Measurements from ENCODE around the gene RCVRN. TPM values are rescaled to one million over a fixed set of nuclear protein-coding genes. Genes with fewer than 3 reads are reported as not detected.

The RCVRN gene
- total RNA-seq, 2 experiments from 2014 or later: not detected

DNA sequence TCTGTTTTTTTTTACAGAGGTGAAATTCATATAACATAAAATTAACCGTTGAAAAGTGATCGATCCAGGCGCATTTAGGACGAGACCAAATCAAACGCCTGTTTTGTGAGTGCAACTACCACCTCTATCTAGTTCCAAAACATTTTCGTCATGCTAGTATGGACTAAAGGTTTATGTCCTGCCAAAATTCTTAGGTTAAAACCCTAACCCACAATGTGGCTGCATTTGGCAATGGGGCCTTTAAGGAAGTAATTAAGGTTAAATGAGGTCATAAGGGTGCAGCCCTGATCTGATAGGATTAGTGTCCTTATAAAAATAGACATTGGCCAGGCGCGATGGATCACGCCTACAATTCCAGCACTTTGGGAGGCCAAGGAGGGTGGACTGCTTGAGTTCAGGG lies 32.8 kb upstream of the RCVRN start:
- ChIA-PET CTCF (no interaction called here), POLR2A (no interaction called here)
- no peak overlapping the region for H3K27ac Mint-ChIP-seq
- no peaks in the 10 kb centered on the region for H3K4me1 Mint-ChIP-seq (ENCODE audit: low read depth)
- intact Hi-C loops (cut with micrococcal nuclease): no loop called here
- no peak for ATAC-seq
- H3K36me3 Mint-ChIP-seq (ENCODE audit: low read depth): no peaks in the 10 kb centered on the region
- H3K9me3 Mint-ChIP-seq: peaks cover 2% of the 10 kb centered on the region
- H3K27me3 Mint-ChIP-seq: no peaks in the 10 kb centered on the region
- no peak for DNase-seq
- no peak overlapping the region for H3K4me3 Mint-ChIP-seq
- TF ChIP-seq, protein P1, sequence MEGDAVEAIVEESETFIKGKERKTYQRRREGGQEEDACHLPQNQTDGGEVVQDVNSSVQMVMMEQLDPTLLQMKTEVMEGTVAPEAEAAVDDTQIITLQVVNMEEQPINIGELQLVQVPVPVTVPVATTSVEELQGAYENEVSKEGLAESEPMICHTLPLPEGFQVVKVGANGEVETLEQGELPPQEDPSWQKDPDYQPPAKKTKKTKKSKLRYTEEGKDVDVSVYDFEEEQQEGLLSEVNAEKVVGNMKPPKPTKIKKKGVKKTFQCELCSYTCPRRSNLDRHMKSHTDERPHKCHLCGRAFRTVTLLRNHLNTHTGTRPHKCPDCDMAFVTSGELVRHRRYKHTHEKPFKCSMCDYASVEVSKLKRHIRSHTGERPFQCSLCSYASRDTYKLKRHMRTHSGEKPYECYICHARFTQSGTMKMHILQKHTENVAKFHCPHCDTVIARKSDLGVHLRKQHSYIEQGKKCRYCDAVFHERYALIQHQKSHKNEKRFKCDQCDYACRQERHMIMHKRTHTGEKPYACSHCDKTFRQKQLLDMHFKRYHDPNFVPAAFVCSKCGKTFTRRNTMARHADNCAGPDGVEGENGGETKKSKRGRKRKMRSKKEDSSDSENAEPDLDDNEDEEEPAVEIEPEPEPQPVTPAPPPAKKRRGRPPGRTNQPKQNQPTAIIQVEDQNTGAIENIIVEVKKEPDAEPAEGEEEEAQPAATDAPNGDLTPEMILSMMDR (IDR thresholded peaks at IDR 0.05): no peak

DNA sequence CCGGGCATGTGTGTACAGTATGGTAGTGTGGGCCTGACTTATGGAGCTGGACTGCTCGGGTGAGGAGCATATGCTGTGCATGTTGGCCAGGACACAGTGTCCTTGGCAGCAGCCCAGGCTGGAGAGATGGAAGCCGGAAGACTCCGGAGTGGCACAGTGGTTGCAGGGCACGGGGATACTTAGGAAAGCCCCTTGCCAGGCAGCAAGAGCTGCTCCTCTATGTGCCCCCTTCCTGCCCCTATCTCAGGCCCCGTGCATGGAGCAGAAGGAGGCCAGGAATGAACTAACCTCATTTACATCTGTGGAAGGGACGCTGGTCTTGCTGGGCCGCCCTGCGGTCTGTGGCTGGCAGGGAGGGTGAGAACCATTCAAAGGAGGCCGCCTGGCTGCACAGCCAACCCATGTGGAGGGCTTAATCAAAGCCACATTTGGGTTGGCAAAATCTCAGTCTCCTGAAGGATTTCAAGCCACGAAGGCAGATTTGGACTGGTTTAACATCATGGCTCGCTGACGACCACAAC lies 32.2 kb upstream of the RCVRN start:
- Mint-ChIP-seq H3K4me3 (no peak overlapping the region), H3K36me3 (ENCODE audit: low read depth) (no peaks in the 10 kb centered on the region), H3K4me1 (ENCODE audit: low read depth) (no peaks in the 10 kb centered on the region), H3K27ac (no peak overlapping the region), H3K9me3 (peaks cover 2% of the 10 kb centered on the region), H3K27me3 (no peaks in the 10 kb centered on the region)
- POLR2A ChIA-PET: no interaction called here
- CTCF ChIA-PET: no interaction called here
- TF ChIP-seq, protein P1 (IDR thresholded peaks at IDR 0.05): no peak
- DNase-seq (no peak), ATAC-seq (no peak)
- intact Hi-C loops (cut with micrococcal nuclease): no loop called here

DNA sequence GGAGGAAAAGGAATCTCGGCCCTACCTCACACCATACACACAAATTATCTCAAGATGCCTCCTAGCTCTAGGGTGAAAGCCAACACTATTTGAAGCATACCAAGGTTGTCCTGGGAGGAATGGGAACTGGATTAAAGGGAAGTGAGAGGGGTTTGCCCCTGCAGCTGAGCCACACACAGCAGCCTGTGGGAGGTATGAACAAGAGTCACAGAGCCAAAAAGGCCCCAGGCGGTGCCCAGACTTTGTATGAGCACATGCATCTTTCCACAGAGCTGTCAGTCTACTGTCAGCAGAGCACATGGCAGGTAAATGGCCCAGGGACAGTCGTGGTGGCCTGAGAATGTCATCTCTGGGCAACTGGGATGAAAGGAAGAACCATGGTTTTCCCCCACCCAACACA lies 31.0 kb upstream of the RCVRN start:
- ChIA-PET POLR2A (no interaction called here), CTCF (interaction anchor here (3.1 kb wide), 1 partner anchor 11 kb away, joined by 11 read pairs; no protein-coding TSS in a partner anchor)
- H3K9me3 Mint-ChIP-seq: peaks cover 2% of the 10 kb centered on the region
- H3K36me3 Mint-ChIP-seq (ENCODE audit: low read depth): no peaks in the 10 kb centered on the region
- no peaks in the 10 kb centered on the region for H3K4me1 Mint-ChIP-seq (ENCODE audit: low read depth)
- no peaks in the 10 kb centered on the region for H3K27me3 Mint-ChIP-seq
- ATAC-seq: no peak
- DNase-seq: no peak
- H3K4me3 Mint-ChIP-seq: no peak overlapping the region
- intact Hi-C loops (cut with micrococcal nuclease): no loop called here
- no peak overlapping the region for H3K27ac Mint-ChIP-seq
- TF ChIP-seq, protein P1 (IDR thresholded peaks at IDR 0.05): no peak

DNA sequence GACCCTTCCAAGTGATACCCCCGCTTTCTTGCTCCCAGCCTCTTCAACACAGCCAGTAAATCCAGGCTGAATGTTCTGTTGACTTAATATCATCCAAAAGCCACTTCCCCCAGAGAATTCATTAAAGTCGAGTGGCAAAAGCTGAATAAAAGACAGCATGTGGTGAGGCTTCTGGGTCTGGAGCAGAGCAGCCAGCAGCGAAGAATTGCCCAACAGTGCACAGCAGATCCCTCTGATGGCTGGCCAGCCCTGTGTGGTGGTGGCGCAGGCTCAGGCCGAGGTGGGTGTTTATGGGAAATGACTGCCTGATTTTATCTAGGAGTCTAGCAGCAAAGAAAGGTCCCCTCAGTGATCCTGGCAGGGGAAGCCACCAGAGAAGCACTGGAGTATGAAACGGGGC lies 30.3 kb upstream of the RCVRN start:
- ATAC-seq: no peak
- CTCF ChIA-PET: interaction anchor here (3.1 kb wide), 1 partner anchor 11 kb away, joined by 11 read pairs; no protein-coding TSS in a partner anchor
- no peak overlapping the region for H3K4me3 Mint-ChIP-seq
- intact Hi-C loops (cut with micrococcal nuclease): no loop called here
- DNase-seq: no peak
- no peaks in the 10 kb centered on the region for H3K36me3 Mint-ChIP-seq (ENCODE audit: low read depth)
- no peaks in the 10 kb centered on the region for H3K27me3 Mint-ChIP-seq
- POLR2A ChIA-PET: no interaction called here
- H3K27ac Mint-ChIP-seq: no peak overlapping the region
- peaks cover 2% of the 10 kb centered on the region for H3K9me3 Mint-ChIP-seq
- TF ChIP-seq, protein P1 (IDR thresholded peaks at IDR 0.05): no peak
- H3K4me1 Mint-ChIP-seq (ENCODE audit: low read depth): no peaks in the 10 kb centered on the region

DNA sequence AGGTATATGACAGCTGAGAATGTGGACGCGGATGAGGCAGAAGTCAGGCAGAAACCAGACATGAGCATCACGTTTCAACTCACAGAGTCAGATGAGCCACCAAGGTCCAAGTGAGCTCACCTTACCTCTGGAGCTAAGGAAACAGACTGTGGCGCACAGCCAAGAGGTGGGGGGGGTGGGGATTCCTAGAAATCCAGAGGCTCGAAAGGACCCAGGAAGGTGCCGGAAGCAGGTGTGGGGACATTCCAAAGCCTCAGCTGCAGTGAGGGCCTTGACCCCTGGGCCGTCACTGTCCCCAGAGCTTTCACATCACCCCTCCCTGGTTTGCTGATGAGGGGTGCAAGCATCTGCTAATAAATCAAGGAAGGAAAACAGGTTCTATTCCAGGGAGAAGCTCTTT lies 29.3 kb upstream of the RCVRN start:
- CTCF ChIA-PET: interaction anchor here (3.1 kb wide), 1 partner anchor 10 kb away, joined by 11 read pairs; no protein-coding TSS in a partner anchor
- H3K4me3 Mint-ChIP-seq: no peak overlapping the region
- POLR2A ChIA-PET: no interaction called here
- no peak overlapping the region for H3K27ac Mint-ChIP-seq
- no peaks in the 10 kb centered on the region for H3K4me1 Mint-ChIP-seq (ENCODE audit: low read depth)
- TF ChIP-seq, protein P1 (IDR thresholded peaks at IDR 0.05): no peak
- intact Hi-C loops (cut with micrococcal nuclease): no loop called here
- H3K27me3 Mint-ChIP-seq: no peaks in the 10 kb centered on the region
- no peaks in the 10 kb centered on the region for H3K36me3 Mint-ChIP-seq (ENCODE audit: low read depth)
- H3K9me3 Mint-ChIP-seq: peaks cover 2% of the 10 kb centered on the region
- ATAC-seq (no peak), DNase-seq (no peak)

Data from activated CD8-positive, alpha-beta T cell treated with anti-CD3 and anti-CD28 coated beads for 36 hours (primary cell).